Mesothelial cell of epicardium (in vitro differentiated cells): Measurements from ENCODE around the gene PHF21A. TPM values are rescaled to one million over a fixed set of nuclear protein-coding genes. Genes with fewer than 3 reads are reported as not detected.

Experiments
- DNase-seq, 2 experiments: peaks; one replicate each; pipeline ENCODE4 v3.0.0; 2021; ENCODE audit warnings: low spot score in 2 of 2; ENCODE audit not compliant: unreplicated experiment in 2 of 2
- H3K27ac Mint-ChIP-seq: 2 replicates; pipeline ENCODE4 v1.8.0; 2021; ENCODE audit warnings: mixed read lengths
- H3K27me3 Mint-ChIP-seq: 2 replicates; pipeline ENCODE4 v1.8.0; 2021; ENCODE audit warnings: low read depth, mixed read lengths
- H3K36me3 Mint-ChIP-seq: 2 replicates; pipeline ENCODE4 v1.8.0; 2021; ENCODE audit warnings: mixed read lengths
- H3K4me1 Mint-ChIP-seq: 2 replicates; pipeline ENCODE4 v1.8.0; 2021; ENCODE audit warnings: mixed read lengths
- H3K4me3 Mint-ChIP-seq: 2 replicates; pipeline ENCODE4 v1.8.0; 2021; ENCODE audit warnings: mild to moderate bottlenecking, moderate library complexity, mixed read lengths
- H3K9me3 Mint-ChIP-seq: 2 replicates; pipeline ENCODE4 v1.8.0; 2021; ENCODE audit warnings: mixed read lengths
- CTCF ChIP-seq: fragments of 200-600 bp; sonication (generic); IDR thresholded peaks from one replicate; pipeline ENCODE4 v1.5.0; 2021; ENCODE audit warnings: antibody characterized with exemption; ENCODE audit not compliant: unreplicated experiment
- total RNA-seq: library from RNA; stranded (reverse); gene quantifications from 3 replicates; pipeline ENCODE4 v1.2.1, GENCODE V29; 2021

The PHF21A gene
- total RNA-seq, 1 donor from 2014 or later, result 106 TPM

- DNase-seq, result no peak
- H3K4me1 Mint-ChIP-seq, result no peaks in the 10 kb centered on the region
- no peaks in the 10 kb centered on the region for H3K36me3 Mint-ChIP-seq
- TF ChIP-seq CTCF, result no peak
- H3K4me3 Mint-ChIP-seq, result no peak overlapping the region
- peaks cover 35% of the 10 kb centered on the region for H3K27me3 Mint-ChIP-seq
- peaks cover 13% of the 10 kb centered on the region for H3K9me3 Mint-ChIP-seq
- H3K27ac Mint-ChIP-seq, result no peak overlapping the region
Measured at GRCh38 chr11:46149826-46150225, 28.6 kb upstream of the PHF21A start.

- TF ChIP-seq CTCF, result no peak
- H3K27me3 Mint-ChIP-seq, result peaks cover 35% of the 10 kb centered on the region
- H3K4me3 Mint-ChIP-seq, result no peak overlapping the region
- no peaks in the 10 kb centered on the region for H3K36me3 Mint-ChIP-seq
- H3K4me1 Mint-ChIP-seq, result no peaks in the 10 kb centered on the region
- peaks cover 13% of the 10 kb centered on the region for H3K9me3 Mint-ChIP-seq
- no peak for DNase-seq
- no peak overlapping the region for H3K27ac Mint-ChIP-seq
Measured at GRCh38 chr11:46149342-46149741, 28.1 kb upstream of the PHF21A start.

- no peaks in the 10 kb centered on the region for H3K9me3 Mint-ChIP-seq
- no peaks in the 10 kb centered on the region for H3K4me1 Mint-ChIP-seq
- no peak for TF ChIP-seq CTCF
- peaks cover 28% of the 10 kb centered on the region for H3K27me3 Mint-ChIP-seq
- H3K36me3 Mint-ChIP-seq, result no peaks in the 10 kb centered on the region
- no peak overlapping the region for H3K4me3 Mint-ChIP-seq
- DNase-seq, result no peak
- no peak overlapping the region for H3K27ac Mint-ChIP-seq
Measured at GRCh38 chr11:46144741-46145140, 23.5 kb upstream of the PHF21A start.

GRCh38 chr11:46143049-46143806, 22.0 kb upstream of the PHF21A start:
- no peak overlapping the region for H3K27ac Mint-ChIP-seq
- no peaks in the 10 kb centered on the region for H3K4me1 Mint-ChIP-seq
- no peak for DNase-seq
- no peak for TF ChIP-seq CTCF
- no peaks in the 10 kb centered on the region for H3K9me3 Mint-ChIP-seq
- peaks cover 16% of the 10 kb centered on the region for H3K27me3 Mint-ChIP-seq
- no peaks in the 10 kb centered on the region for H3K36me3 Mint-ChIP-seq
- no peak overlapping the region for H3K4me3 Mint-ChIP-seq

- no peaks in the 10 kb centered on the region for H3K9me3 Mint-ChIP-seq
- H3K4me3 Mint-ChIP-seq, result no peak overlapping the region
- no peaks in the 10 kb centered on the region for H3K36me3 Mint-ChIP-seq
- peaks cover 12% of the 10 kb centered on the region for H3K27me3 Mint-ChIP-seq
- H3K4me1 Mint-ChIP-seq, result no peaks in the 10 kb centered on the region
- no peak for DNase-seq
- no peak overlapping the region for H3K27ac Mint-ChIP-seq
- no peak for TF ChIP-seq CTCF
Measured at GRCh38 chr11:46142561-46142960, 21.3 kb upstream of the PHF21A start.
